Spleen (tissue), 7 donors: ENCODE results near the gene AAK1.

Experiments
- POLR2A ChIP-seq, 3 donors: fragments of 450-650 bp; IDR thresholded peaks; one replicate each; pipeline ENCODE4 v1.5.1; 2017; ENCODE audit warnings: antibody characterized with exemption in 3 of 3, mild to moderate bottlenecking in 1 of 3
- POLR2AphosphoS5 ChIP-seq, 3 donors: sonication (generic); formaldehyde crosslinking; IDR thresholded peaks; one replicate each; pipeline ENCODE4 v1.5.1; 2017; ENCODE audit warnings: antibody characterized with exemption in 3 of 3
- TF ChIP-seq, protein P1 (sequence below), 11 experiments: fragments of 200-600 bp in 7 of 11; fragments of 450-650 bp in 4 of 11; sonication (generic) in 4 of 11; IDR thresholded peaks in 8 of 11; conservative IDR thresholded peaks in 3 of 11; 1 replicate in 7 of 11; 2 replicates in 4 of 11; pipeline versions ENCODE4 v1.4.0 to v1.8.0; 2016 to 2021; ENCODE audit warnings: antibody characterized with exemption in 11 of 11, inconsistent platforms in 4 of 11, mild to moderate bottlenecking in 1 of 11
- donor health status: DM: no; HTN: no; CAD: no; lungs with moderate emphysema.
- donor health status: DM: no; HTN: no; CAD: no.
- donor health status: DM: no; HTN: no; CAD: no.

- TF ChIP-seq, protein P1, sequence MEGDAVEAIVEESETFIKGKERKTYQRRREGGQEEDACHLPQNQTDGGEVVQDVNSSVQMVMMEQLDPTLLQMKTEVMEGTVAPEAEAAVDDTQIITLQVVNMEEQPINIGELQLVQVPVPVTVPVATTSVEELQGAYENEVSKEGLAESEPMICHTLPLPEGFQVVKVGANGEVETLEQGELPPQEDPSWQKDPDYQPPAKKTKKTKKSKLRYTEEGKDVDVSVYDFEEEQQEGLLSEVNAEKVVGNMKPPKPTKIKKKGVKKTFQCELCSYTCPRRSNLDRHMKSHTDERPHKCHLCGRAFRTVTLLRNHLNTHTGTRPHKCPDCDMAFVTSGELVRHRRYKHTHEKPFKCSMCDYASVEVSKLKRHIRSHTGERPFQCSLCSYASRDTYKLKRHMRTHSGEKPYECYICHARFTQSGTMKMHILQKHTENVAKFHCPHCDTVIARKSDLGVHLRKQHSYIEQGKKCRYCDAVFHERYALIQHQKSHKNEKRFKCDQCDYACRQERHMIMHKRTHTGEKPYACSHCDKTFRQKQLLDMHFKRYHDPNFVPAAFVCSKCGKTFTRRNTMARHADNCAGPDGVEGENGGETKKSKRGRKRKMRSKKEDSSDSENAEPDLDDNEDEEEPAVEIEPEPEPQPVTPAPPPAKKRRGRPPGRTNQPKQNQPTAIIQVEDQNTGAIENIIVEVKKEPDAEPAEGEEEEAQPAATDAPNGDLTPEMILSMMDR (IDR thresholded peaks at IDR 0.05 in 8 of 11, conservative IDR thresholded peaks at IDR 0.05 in 3 of 11): no peak
- TF ChIP-seq POLR2A (IDR thresholded peaks at IDR 0.05) (no peak), POLR2AphosphoS5 (IDR thresholded peaks at IDR 0.05) (no peak)
These were observed 159.8 kb downstream of the AAK1 start for GRCh38 chr2:69483696-69484095.
